ENCODE results near the gene SPOCK1.

SPOCK1 gene

DNA sequence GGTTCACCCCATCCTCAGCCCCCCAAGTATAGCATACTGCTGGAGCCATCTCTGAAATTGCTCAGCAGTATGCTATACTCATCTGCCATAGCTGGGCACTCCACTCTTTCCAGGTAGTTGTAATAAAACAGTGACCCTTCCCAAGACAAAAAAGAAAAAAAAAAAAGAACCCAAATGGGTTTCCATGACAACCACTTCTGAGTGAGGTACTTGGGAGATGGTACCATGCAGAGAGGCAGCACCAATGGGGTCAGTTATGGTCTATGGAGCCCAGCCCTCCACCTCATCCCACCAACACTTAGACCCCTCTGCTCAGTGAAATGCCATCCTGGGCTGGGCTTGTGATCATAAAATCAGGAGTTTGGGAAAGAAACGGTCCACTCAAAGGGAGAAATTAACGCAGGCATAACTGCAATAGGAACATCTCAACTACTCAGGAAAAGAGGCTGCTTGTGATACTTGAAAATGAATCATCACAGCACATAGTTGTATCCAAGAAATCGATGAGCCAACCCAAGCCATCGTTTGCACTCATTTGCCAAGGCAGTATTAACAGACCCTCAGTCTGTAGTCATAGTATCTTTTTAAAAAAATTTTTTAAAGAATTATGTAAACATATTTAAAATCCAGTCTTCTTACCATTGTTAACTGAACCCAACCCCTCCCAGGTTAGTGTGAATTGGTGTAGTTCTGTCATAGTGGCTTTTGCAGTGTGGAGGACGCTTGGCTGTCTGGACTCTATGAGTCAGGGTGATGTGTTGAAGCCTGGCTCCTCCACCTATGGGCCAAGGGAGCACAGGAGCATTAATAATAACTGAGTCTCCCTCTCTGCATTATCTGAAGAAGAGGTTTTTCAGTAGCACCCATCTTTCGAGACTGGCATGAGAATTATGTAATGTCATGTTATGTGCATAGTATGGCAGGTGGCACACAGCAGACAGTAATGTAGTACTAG, 402.7 kb downstream of the SPOCK1 start:
- no peak for DNase-seq

DNA sequence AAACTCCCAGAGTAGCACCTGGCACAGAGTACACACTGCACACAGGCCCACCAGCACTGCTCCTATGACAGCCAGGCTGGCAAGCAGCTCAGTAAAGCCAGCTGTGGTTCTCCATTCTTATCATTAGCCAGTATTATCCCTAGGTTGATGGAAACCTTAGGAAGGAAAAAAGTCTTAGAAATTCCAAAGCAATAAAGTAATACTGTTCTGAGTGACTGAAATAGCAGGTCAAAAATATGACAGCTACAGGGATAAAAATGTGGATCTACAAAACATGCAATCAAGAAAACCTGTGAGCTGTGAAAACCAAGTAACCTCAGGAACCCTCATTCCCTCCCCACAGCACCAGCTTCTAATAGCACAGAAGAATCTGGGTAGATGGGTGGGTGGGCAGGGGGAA, 403.5 kb downstream of the SPOCK1 start:
- DNase-seq: no peak

DNA sequence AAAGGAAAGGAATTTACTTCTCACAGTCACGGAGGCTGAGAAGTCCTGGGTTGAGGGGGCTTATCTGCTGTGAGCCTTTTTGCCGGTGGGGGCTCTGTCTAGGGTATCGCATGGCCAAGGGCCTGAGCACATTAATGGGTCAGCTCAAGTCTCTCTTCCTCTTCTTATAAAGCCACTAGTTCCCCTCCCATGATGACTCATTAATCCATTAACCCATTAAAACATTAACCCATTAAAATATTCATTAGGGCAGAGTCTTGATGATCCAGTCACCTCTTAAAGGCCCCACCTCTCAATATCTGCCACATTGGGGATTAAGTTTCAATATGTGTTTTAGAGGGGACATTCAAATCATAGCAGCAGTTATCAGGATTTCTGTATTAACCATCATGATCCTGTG, 406.3 kb downstream of the SPOCK1 start:
- no peak for DNase-seq

DNA sequence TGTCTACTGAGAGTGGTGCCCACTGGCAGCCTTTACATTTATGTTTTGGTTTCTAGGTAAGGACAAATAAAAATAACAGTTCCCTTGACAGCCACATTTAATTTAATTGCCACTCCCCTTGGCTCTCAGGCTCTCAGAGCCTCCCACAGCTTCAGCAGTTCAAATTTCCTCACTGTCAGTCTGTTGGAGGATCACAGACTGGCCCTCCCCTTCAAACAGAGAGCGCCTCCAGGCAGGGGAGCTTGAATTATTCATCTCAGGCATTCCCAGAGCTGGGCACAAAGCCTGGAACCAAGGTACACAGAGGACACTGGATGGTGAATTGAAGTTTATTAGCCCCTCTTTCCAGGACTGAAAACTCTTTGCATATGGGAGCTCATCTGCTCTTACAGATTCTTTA, 407.7 kb downstream of the SPOCK1 start:
- DNase-seq: no peak

DNA sequence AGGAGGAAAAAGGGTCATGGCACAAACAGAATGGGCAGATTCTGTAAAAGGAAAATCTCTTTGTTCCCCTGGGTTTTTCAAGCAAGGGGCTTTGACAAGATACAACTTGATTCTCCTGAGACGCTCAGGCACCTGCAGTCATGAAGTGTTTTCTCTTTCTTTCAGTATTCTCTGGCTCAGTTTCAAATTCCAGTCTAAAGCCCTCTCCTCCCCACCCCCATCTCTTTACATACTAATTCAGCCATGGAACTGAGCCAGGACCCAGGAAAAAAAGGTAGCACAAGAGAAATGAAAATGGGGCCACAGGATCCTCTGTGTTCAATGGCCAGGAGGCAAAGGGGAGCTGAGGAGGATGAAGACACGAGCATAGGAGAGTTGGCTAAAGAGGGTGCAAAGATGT, 408.4 kb downstream of the SPOCK1 start:
- no peak for DNase-seq

DNA sequence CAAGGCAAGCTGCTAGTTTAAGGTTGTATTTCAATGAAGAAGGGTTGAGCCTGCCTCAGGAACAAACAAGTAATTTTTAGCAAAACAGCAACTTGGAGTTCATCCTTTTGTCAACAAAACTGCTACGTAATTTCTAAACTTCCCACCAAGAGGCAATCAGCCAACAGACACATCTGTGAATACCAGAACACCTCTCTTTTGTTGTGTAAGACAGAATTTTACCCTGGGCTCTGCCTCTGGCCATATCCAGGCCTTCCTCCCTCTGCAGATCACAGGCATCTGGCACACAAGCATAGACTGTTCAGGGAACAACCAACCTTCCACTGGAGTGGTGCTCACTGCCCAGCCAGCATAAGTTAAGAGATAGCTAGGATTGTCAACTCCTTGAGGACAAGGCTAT, 409.0 kb downstream of the SPOCK1 start:
- DNase-seq: no peak

DNA sequence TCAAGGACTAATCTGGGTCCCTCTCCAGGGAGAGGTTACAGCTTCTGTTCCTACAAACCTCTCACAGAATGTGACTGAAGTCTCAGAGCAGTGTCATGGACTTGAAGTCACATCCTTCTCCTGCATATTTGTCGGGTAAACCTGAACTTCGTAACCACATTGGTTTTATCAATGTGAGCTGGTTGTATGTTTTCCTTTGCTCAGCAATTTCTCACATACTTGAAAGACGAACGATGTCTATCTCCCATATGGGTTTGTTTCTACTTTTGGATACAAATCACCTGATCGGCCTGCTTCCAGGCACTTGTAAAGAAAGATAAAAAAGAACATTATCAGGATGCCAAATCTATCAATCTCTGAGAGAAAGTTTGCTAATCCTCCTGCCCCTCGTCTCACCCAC, 411.0 kb downstream of the SPOCK1 start:
- no peak for DNase-seq

DNA sequence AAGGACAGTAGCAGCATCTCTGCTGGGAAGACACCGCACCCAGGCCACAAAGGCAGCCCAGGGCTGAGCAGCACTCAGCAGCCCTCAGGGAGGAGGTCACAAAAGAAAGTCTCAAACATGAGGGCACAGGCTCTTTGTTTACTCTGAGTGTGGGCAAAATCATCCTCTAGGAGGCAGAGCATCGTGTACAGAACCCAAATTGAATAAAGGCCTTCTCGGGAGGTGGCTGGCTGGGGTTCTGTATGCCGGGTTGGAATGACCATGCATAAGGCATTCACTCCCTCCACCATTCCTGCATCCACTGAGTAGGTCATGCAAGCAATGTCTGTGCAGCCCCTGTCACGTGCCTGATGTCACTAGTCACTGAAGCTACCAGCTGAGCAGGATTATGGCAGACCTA, 412.8 kb downstream of the SPOCK1 start:
- DNase-seq: no peak

DNA sequence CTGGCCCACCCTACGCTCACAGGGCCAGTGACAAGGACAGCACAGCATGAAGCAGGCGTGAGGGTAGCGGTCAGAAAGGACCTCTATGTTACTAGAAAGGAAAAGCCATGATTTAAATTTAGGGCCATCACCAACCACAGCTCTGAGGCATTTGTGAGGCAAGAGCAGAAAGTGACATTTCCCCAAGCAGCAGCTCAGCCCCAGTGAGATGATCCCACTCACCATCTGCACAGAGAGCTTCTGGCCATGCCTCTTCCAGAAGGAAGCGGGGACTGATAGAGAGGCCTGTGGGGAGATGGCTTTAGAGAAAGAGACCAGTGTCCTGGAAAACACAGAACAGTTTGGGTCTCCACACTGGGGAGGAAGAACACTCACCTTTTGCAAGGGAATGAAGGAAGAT, 413.9 kb downstream of the SPOCK1 start:
- no peak for DNase-seq

DNA sequence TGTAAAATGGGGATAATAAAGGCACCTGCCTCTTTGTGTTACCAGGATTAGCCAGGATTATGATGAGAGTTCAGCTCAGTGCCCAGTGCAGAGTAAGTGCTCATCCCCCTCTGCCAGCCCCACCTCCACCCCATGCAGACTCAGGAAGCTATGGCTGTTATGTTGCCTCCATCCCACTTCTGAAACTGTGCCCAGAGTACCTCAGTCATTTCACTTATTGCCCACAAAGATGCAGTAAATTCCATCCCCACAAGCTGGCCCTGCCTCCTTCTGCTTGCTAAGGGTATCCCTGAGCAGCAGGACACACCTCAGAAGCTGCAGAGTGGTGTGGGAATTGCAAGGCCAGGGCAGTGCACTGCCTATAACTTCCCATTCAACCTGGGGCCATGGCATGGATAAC, 415.1 kb downstream of the SPOCK1 start:
- DNase-seq: no peak

DNA sequence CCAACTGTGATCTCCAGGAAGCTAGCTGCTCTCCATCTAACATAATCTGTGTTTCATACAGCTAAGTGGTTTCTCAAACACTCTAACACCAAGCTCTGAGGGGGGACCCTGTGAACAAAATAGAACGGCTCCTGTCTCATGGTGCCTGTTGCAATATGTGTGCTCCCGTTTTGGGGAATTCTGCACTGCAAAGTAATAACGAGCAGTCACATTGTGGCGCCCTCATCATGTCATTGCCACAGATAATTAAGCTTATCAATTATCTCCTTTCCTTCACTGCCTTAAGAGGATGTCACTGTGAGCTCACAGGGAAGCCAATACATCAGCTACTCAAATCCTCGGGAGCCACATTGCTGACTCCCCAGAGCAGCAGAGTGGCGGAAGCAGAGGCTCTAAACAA, 416.2 kb downstream of the SPOCK1 start:
- DNase-seq: no peak

DNA sequence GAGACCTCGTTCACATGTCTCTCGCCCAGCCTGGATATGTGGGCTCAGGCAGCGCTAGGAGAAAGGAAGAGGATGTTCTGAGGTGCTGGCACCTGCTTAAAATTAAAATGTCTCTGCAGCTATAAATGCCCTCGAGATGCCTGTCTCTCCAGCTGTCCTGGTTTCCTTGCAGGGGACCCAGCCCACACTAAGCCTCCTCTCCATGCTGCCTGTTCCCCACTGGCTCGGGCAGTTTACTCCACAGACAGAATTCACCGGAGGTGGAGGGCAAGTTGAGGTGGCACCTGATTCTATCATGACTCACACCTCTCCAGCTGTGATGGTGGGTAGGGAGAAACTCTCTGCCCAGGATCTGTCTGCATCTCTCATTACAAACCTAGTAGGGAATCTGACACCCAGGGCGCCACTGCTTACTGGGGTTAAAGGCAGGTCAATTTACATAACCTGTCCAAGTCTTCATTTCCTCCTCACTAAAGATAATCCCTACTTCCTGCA, 420.9 kb downstream of the SPOCK1 start:
- DNase-seq: no peak

DNA sequence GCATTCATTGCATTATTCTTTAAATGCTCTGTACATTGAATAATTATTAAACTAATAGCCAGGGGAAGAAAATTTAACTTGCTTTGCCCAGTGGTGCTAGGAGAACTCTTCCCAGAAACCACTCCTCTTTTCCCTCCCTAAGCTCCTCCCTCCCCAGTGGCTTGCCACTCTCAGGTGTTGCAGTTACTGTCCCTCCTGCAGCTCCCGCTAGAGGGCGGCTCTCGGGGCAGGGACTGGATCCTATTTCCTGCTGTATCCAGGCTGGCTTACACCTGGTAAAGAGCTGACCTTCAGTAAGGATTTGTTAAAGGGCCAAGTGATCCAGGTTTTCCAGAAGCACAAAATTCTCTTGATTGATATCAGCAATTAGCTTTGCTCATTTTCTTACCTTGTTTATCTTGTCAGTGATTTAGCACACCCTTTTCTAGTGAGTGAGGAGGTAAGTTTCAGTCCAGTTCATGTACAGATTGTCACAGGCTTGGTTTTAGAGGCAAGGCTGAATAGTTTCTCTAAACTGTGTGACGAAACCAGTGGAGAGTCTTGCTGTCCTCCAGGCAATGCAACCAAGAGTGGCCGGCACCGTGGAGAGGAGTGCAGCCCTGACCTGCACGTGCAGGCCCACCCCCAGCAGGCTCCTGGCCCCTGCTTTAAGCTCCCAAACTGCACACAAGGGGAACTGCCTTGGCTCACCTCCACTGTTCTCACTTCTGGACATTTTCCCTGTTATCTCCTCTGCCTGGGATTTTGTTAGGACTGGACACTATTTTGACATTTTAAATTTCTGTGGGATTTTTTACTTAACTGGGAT, 423.8 kb downstream of the SPOCK1 start:
- no peak for DNase-seq

DNA sequence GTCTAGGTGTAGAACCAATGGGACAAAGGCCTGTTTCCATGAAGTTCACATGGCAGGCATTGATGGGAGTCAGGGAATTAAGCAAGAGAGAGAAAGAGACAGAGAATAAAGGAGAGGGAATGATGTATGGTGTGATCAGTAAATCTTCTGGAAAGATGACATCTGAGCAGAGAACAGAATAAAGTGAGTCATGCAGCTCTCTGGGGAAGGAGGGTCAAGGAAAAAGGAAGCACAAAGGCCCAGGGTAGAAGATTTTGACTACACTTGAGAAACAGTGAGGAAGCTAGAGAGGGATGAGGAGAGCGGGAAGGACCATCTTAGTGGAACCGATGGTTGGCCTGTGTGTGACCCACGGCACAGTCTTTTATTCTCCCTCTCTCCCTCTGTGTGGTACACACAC, 425.9 kb downstream of the SPOCK1 start:
- no peak for DNase-seq

DNA sequence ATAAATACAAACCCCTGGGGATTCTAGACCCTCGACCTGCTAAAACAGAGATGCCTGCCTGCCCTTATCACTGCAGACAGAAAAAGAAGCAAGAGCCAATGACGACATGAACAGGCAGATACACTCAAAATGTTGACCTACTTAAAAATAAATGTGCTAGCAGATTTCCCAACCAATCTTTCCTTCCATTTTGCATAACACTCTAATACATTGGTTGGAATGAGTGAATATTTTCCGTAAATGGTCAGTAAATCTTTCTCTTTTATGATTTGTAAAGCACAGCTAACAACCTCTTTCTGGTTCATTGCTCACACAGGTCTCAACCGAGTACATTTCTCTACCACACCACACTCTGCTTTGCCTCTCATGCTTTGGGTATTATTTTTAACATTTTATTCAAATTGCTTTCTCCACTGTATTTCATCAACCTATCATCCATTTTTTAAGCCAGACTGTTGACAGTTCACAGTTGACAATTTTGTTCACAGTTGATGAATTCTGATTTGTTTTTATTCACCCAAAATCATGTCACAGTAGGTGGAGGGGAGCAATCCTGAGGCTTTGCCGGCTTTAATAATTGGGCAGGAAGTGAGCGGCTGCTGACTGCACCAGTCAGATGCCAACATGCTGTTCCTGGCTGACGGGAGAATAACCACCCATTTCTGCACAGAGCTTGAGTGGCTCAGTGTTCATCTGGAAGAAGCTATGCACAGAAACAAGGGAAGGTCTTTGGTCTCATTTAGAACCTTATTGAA, 426.6 kb downstream of the SPOCK1 start:
- no peak for DNase-seq

DNA sequence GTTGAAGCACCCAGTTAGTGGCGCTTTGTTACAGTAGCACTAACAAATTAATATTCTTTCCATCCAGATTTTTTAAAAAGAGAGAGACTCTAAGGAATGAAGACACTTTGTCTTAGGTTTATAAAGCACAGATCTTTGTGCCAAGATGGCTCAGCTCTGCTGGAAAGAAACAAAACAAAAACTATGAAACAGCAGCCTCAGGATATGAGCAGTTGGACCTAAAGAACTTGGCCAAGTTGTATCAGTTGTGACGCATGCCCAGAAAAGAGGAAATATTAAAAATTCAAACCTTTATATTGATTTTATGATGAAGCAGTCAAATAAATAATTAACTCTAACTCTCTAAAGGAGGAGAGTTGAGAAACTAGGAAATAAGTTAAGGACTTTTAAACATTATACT, 427.2 kb downstream of the SPOCK1 start:
- no peak for DNase-seq

DNA sequence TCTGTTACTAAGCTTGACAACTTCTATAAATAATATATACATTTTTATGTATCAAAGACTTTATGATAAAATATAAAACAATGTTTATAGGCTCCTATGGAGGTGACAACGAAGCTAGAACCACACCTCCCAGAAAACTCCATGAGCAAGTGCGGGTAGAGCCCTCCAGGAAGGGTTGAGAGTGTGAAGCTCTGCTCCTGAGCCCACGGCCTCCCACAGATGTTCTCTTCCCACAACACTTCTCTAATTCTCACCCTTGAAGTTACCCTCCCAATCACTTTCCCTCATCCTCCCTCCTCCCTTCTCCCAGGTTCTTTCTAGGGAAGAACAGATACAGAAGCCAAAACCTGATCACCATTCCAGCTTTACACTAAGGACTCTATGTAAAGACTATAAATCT, 427.6 kb downstream of the SPOCK1 start:
- DNase-seq: no peak

DNA sequence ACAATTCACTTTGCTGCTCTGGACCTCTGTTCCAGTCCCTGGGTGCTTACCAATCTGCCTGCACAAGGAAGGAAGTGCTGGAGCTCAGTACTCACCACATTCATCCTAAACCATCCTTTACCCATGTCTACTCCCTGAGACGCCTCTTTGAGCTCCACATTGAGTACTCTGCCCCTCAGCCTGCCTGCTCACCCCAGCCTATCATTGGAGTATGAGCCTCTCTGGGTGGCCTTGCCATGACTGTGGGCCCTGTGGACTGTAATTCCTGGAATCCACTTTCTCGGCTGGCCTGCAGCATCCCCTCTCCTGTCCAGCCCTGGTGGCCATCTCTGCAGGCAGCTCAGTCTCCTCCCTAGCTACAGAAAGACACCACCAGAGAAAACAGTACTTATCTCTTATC, 428.6 kb downstream of the SPOCK1 start:
- DNase-seq: no peak

DNA sequence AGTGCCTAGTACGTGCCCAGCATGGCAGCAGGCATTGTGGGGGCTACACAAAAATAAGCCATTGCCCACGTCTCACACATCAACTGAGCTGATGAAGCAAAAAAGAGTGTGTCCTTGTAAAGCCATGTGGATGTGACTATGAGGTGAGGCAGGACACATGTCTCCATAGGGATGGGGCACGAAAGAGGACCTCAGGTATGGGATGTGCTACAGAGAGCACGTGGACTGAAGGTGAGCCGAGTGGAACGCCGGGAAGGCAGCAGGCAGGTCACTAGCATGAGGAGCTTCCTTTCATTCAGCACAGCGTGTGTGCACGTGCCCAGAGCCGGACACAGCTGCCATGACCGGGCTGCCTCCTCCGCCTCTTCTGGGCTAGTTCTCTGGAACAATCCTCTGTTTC, 429.8 kb downstream of the SPOCK1 start:
- no peak for DNase-seq

DNA sequence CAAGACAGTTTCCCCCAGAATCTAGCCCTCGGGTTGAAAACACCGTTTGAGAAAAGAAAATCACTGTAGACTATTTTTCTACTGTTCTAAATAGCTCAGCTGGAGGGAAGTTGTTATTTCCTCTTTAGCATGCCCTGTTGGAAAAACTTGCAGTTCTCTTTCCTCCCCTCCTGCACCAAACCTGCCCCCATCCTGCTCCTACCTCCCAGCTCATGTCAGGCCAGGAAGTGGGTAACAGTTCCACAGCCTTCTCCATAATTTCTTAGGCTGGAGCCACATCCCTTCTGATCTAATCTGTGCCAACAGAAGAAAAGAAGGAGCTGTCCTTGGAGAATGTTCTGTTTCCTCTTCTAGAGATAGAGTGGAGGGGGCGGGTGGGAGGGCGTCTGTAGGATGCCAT, 437.7 kb downstream of the SPOCK1 start:
- no peak for DNase-seq

DNA sequence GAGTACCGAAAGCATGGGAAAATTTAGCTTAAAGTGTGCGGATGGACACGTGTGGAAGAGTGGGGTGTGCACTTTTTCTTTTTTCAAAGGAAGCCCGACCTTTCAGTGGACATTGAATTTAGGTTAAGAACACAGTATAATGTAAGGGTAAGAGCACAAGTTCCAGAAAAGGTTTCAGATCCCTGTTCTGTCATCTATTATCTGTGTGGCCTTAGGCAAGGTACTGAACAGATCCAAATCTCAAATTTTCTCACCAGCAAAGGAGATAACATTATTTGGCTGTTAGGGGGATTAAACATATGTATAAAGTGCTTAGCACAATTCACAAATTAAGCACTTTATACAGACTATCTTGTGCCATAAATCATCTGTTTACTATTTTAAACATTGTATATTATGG, 441.0 kb downstream of the SPOCK1 start:
- DNase-seq: no peak

DNA sequence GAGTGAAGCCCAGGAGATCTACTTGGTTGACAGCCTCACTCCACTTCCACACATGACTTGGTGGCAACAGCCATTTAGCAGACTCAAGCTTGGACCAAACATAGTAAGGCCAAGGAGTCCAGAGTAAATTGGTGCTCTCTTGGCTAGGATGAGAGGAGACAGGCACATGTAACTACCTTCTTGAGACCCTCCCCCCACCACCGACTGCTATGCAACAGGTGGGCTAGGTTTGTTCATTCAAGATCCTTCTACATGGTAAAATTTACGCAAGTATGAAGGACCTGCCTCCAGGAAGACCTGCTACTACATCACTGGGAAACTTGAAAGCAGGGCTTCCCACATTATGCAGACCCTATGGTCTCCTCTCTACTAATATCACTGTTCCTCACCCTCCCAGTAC, 442.4 kb downstream of the SPOCK1 start:
- no peak for DNase-seq

DNA sequence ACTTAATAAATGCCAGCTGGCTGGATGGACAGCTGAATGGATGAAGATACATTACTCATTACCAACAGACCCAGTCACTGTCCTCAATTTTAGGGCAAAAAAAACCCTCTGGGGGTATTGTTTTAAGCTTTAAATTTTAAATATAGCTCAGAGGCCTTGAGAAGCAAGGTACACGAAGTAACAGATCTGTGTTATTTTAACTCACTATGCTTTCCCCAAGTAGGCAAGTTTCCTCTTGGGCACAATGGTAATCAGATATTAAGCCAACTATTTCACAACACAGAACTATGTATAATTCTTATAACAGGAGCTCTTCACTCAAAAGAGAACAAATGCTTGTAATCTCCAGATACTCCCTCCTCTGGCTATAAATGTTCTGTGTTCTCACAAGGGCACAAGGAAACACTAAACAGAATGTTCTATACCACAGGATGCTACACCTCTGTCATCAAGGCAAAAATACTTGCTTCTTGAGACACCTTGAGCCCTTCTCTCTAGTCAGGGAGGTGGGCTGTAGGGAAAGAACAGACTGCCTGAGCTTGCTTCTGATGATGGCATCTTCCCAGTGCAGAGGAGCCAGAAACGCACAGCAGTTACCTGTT, 443.8 kb downstream of the SPOCK1 start:
- DNase-seq: no peak
